ENCODE data around the gene OR2C3.

DNA sequence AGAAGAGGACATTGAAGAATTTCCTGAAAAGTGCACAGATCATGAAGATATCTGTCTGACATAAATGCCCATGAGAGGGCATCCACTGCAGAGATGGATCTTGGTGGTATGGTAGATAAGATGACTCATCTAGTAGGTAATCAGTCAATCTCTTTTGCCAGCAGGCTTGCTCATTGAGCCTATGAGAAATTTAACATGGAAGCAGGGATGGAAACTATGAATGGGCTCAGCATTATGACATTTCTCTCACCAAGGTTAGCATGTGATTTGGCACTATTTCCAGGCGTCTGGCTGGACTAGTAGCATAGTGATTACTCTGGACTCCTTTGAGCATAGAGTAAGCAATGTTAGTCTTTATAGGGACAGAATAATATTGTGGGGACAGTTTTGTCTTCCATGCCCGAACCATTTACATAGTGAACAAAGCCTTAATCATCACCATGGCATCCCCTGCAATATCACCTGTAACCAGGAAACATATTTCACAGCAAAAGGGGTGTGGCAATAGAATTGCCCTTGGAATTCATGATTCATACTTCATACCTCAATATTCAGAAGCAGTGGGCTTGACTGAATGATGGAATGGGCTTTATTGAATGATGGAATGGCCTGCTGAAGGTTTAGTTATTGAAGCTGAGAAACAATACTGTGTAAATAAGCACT is 7.3 kb downstream of the OR2C3 start:
- no peak for TF ChIP-seq RAD21 (IDR thresholded peaks at IDR 0.05; ENCODE audit: low read depth)
- TF ChIP-seq, protein P1, sequence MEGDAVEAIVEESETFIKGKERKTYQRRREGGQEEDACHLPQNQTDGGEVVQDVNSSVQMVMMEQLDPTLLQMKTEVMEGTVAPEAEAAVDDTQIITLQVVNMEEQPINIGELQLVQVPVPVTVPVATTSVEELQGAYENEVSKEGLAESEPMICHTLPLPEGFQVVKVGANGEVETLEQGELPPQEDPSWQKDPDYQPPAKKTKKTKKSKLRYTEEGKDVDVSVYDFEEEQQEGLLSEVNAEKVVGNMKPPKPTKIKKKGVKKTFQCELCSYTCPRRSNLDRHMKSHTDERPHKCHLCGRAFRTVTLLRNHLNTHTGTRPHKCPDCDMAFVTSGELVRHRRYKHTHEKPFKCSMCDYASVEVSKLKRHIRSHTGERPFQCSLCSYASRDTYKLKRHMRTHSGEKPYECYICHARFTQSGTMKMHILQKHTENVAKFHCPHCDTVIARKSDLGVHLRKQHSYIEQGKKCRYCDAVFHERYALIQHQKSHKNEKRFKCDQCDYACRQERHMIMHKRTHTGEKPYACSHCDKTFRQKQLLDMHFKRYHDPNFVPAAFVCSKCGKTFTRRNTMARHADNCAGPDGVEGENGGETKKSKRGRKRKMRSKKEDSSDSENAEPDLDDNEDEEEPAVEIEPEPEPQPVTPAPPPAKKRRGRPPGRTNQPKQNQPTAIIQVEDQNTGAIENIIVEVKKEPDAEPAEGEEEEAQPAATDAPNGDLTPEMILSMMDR (IDR thresholded peaks at IDR 0.05 in 2 of 3, conservative IDR thresholded peaks at IDR 0.05 in 1 of 3; ENCODE audit: borderline replicate concordance in 1 of 3, insufficient read depth in 1 of 3, low read depth in 2 of 3, low read length in 2 of 3) = no peak
- TF ChIP-seq TCF7L2 (IDR thresholded peaks at IDR 0.05; ENCODE audit: borderline replicate concordance, extremely low read depth, insufficient read depth, insufficient read length) = no peak
- no peak for TF ChIP-seq YY1 (IDR thresholded peaks at IDR 0.05; ENCODE audit: extremely low read depth, insufficient replicate concordance, low read depth, low read length)
- no peak for TF ChIP-seq EGR1 (IDR thresholded peaks at IDR 0.05; ENCODE audit: low read depth)

Measured in HCT116 (cell line).